Measurements from ENCODE around the gene NKD1. TPM values are rescaled to one million over a fixed set of nuclear protein-coding genes. Genes with fewer than 3 reads are reported as not detected.

NKD1 gene
- polyA plus RNA-seq, 3 donors: 0.01 TPM; not detected in 2

DNA sequence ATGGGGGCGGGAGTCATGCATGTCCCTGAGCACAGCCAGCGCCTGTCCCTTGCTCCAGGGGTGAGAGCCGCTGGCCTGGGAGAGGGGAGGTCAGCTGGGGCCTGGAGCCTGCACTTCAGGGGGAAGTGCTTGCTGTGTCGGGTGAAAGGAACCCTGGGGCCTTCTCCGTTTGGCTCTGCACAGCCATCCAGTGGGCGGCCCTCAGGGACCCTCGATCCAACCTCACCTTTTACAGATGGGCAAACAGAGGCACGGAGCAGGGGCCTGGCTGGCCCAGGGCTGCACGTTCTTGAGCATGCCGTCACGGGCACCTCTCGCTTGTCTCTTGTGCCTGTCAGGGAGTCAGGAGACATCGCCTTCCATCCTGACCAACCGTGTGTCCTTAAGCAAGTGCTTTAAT is 131.1 kb downstream of the NKD1 start:
- peaks cover 53 to 59% of the 10 kb centered on the region in 2 donors for H3K36me3 Mint-ChIP-seq
- Histone ChIP-seq H4K20me1 (ENCODE audit: insufficient read depth, low read length) (peaks cover 34% of the 10 kb centered on the region), H3K36me3 (replicated peaks in 1 of 2; ENCODE audit: control insufficient read depth in 1 of 2, insufficient read depth in 2 of 2, low read length in 2 of 2) (peaks cover 39 to 50% of the 10 kb centered on the region in 2 donors), H2AFZ (ENCODE audit: insufficient read depth, low read depth, low read length, poor library complexity, severe bottlenecking) (no peak overlapping the region), H3K9ac (ENCODE audit: insufficient read depth, low read length, poor library complexity, severe bottlenecking) (peak overlapping the region; percentile 84), H3K79me2 (ENCODE audit: insufficient read depth, low read length) (peaks cover 83% of the 10 kb centered on the region), H3K4me2 (replicated peaks; ENCODE audit: extremely low read depth, low read length, poor library complexity, severe bottlenecking) (peak overlapping the region; percentile 98), H3K27me3 (ENCODE audit: control insufficient read depth in 2 of 2, insufficient read depth in 2 of 2, low read length in 2 of 2) (no peaks in the 10 kb centered on the region), H3K9me3 (replicated peaks in 1 of 2; ENCODE audit: control insufficient read depth in 1 of 2, insufficient read depth in 1 of 2, low read length in 2 of 2) (peaks cover 3 to 8% of the 10 kb centered on the region in 2 donors), H3K4me1 (ENCODE audit: control insufficient read depth in 1 of 2, insufficient read depth in 2 of 2, low read length in 2 of 2) (peaks cover 62 to 80% of the 10 kb centered on the region in 2 donors), H3K4me3 (replicated peaks in 1 of 3; ENCODE audit: low read depth in 2 of 3, low read length in 3 of 3) (peak overlapping the region; percentile 51 to 92 (median 84)), H3K27ac (ENCODE audit: low read depth in 1 of 2, low read length in 2 of 2) (peak overlapping the region; percentile 86 to 100)
- DNase-seq: no peak
- peak overlapping the region; percentile 96 to 100 (median 96) for H3K27ac Mint-ChIP-seq
- no peaks in the 10 kb centered on the region for H3K27me3 Mint-ChIP-seq (ENCODE audit: low read depth in 3 of 3)
- peaks cover 0 to 5% (median 2%) of the 10 kb centered on the region in 7 donors for H3K9me3 Mint-ChIP-seq
- TF ChIP-seq, protein P1, sequence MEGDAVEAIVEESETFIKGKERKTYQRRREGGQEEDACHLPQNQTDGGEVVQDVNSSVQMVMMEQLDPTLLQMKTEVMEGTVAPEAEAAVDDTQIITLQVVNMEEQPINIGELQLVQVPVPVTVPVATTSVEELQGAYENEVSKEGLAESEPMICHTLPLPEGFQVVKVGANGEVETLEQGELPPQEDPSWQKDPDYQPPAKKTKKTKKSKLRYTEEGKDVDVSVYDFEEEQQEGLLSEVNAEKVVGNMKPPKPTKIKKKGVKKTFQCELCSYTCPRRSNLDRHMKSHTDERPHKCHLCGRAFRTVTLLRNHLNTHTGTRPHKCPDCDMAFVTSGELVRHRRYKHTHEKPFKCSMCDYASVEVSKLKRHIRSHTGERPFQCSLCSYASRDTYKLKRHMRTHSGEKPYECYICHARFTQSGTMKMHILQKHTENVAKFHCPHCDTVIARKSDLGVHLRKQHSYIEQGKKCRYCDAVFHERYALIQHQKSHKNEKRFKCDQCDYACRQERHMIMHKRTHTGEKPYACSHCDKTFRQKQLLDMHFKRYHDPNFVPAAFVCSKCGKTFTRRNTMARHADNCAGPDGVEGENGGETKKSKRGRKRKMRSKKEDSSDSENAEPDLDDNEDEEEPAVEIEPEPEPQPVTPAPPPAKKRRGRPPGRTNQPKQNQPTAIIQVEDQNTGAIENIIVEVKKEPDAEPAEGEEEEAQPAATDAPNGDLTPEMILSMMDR (IDR thresholded peaks at IDR 0.05): no peak
- intact Hi-C loops (cut with micrococcal nuclease): loop anchor here in 1 of 2 donors (5.0 kb wide), 1 partner anchor 33 kb away; no protein-coding TSS in a partner anchor
- WGBS (ENCODE audit: insufficient coverage): 75% methylated on average over 11 of the region's 14 CpGs
- H3K4me3 Mint-ChIP-seq: peak overlapping the region; percentile 80 to 95
- H3K4me1 Mint-ChIP-seq: peaks cover 67% of the 10 kb centered on the region

DNA sequence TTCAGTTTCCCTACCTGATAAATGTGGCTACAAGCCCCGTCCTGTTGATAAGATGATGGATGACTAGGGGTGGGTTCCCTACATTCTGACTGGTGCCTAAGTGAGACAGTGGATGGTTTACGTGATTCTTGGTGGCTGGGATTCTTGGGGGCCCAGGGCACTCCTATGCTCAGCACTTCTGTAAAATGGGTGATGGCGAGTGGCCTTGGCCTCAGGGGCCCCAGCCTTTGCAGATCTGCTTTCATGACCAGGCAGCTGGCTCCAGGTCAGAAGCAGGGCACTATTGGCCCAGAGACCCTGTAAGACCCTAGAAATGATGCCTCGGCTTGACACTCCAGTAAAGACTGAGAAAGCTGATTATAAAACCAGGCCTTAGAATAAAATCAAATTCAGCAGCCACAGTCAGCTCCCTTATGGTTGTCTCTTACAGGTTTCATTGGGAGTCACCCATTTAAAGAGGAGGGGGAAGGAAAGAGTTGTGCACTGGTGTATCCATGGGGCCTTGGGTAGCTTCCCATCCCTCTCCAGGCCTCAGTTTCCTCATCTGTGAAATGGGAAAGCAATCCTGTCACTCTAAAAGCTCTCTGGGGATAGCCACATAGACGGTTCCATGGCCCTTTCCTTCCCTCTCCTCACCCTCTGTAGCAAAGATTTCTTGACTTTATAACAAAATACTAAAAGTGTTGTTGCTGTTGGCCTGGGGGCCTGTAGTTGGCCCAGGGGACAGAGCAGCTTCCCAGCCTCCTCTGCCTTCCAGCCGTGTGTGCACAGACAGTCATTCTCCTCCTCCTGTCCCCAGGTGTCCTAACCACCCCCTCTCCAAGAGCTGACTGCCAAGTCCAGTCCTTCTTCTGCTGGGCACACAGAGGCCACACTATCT is 131.7 kb downstream of the NKD1 start:
- H3K9ac ChIP-seq (ENCODE audit: insufficient read depth, low read length, poor library complexity, severe bottlenecking): peak overlapping the region; percentile 84
- H3K79me2 ChIP-seq (ENCODE audit: insufficient read depth, low read length): peaks cover 77% of the 10 kb centered on the region
- peak overlapping the region; percentile 51 to 92 (median 84) for H3K4me3 ChIP-seq (replicated peaks in 1 of 3; ENCODE audit: low read depth in 2 of 3, low read length in 3 of 3)
- no peak overlapping the region for H2AFZ ChIP-seq (ENCODE audit: insufficient read depth, low read depth, low read length, poor library complexity, severe bottlenecking)
- H3K4me2 ChIP-seq (replicated peaks; ENCODE audit: extremely low read depth, low read length, poor library complexity, severe bottlenecking): peak overlapping the region; percentile 98
- H3K27me3 ChIP-seq (ENCODE audit: control insufficient read depth in 2 of 2, insufficient read depth in 2 of 2, low read length in 2 of 2): no peaks in the 10 kb centered on the region
- TF ChIP-seq, protein P1 (IDR thresholded peaks at IDR 0.05): no peak
- intact Hi-C loops (cut with micrococcal nuclease): loop anchor here in 1 of 2 donors (5.0 to 10.0 kb wide), 3 partner anchors 32 to 525 kb away; partner anchors contain the start of genes CYLD and TENT4B
- H3K36me3 ChIP-seq (replicated peaks in 1 of 2; ENCODE audit: control insufficient read depth in 1 of 2, insufficient read depth in 2 of 2, low read length in 2 of 2): peaks cover 32 to 44% of the 10 kb centered on the region in 2 donors
- H3K4me3 Mint-ChIP-seq: peak overlapping the region; percentile 80 to 95
- H3K9me3 ChIP-seq (replicated peaks in 1 of 2; ENCODE audit: control insufficient read depth in 1 of 2, insufficient read depth in 1 of 2, low read length in 2 of 2): peaks cover 0 to 2% of the 10 kb centered on the region in 2 donors
- H3K27ac ChIP-seq (ENCODE audit: low read depth in 1 of 2, low read length in 2 of 2): peak overlapping the region; percentile 86 to 100
- H3K4me1 Mint-ChIP-seq: peaks cover 73% of the 10 kb centered on the region
- H3K4me1 ChIP-seq (ENCODE audit: control insufficient read depth in 1 of 2, insufficient read depth in 2 of 2, low read length in 2 of 2): peaks cover 68 to 87% of the 10 kb centered on the region in 2 donors
- WGBS (ENCODE audit: insufficient coverage): 49% methylated on average over 5 of the region's 6 CpGs
- peaks cover 33% of the 10 kb centered on the region for H4K20me1 ChIP-seq (ENCODE audit: insufficient read depth, low read length)
- H3K27ac Mint-ChIP-seq: peak overlapping the region; percentile 96 to 100 (median 96)
- H3K27me3 Mint-ChIP-seq (ENCODE audit: low read depth in 3 of 3): peaks cover 0 to 3% (median 0%) of the 10 kb centered on the region in 3 donors
- H3K36me3 Mint-ChIP-seq: peaks cover 50 to 55% of the 10 kb centered on the region in 2 donors
- no peak for DNase-seq
- H3K9me3 Mint-ChIP-seq: peaks cover 0 to 4% (median 0%) of the 10 kb centered on the region in 7 donors
